ENCODE data around the gene ABI3.
"Not testable (repeated sequence)": the region's sequence is repeated elsewhere in the genome, so short reads cannot be mapped to it uniquely, and the experiment has no call there.

Gene ABI3

GRCh38 chr17:49210158-49211029, at the start of gene ABI3, which contains the start of gene GNGT2:
Gene ABI3, plus strand, starts transcription at chr17:49210707. Its CDS starts 18 bp downstream, at chr17:49210725.
Gene GNGT2, minus strand, starts transcription at chr17:49210574. Its CDS starts 3,152 bp downstream, at chr17:49207422.
- DNase-seq (ENCODE audit: low spot score), result no peak

- no peak for DNase-seq (ENCODE audit: low spot score)
These were observed 47.6 kb upstream of the ABI3 start for GRCh38 chr17:49162866-49163265.

DNA sequence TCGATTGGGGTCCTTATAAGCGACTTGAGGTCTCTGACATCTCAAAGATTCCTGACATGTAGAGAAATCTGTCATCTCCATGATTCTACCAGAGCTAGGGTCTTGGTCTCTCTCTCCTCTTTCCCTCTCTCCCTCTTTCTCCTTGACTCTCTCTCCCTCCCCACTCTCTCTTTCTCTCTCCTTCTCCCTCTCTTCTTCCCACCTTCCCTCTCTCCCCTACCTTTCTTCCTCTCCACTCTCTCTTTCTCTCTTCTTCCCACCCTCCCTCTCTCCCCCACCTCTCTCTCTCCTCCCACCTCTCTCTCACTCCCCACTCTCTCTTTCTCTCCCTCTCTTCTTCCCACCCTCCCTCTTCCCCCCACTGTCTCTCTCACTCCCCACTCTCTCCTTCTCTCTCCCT, 45.4 kb upstream of the ABI3 start:
- no peak for DNase-seq (ENCODE audit: low spot score)

DNA sequence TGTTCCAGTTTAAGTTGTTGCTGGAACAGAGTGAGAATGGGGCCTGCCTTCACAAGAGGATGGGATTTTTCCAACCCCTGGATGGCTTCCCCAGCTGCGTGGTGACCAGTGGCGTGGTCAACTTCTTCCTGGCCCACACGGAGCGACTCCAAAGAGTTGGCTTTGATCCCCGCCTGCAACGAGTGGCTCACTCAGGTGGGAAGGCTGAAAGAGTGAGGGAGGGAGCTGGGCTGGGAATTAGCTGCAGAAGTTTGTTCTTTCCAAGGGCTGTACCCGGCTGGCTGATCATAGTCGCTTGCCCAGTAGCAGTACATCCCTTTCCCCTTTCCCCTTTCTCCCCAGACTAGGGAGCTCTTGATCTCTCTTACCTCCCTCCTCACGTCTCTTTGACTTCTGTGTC, 41.8 kb upstream of the ABI3 start:
- no peak for DNase-seq (ENCODE audit: low spot score)

- DNase-seq (ENCODE audit: low spot score), result no peak
These were observed 40.3 kb upstream of the ABI3 start for GRCh38 chr17:49170216-49170615.

DNA sequence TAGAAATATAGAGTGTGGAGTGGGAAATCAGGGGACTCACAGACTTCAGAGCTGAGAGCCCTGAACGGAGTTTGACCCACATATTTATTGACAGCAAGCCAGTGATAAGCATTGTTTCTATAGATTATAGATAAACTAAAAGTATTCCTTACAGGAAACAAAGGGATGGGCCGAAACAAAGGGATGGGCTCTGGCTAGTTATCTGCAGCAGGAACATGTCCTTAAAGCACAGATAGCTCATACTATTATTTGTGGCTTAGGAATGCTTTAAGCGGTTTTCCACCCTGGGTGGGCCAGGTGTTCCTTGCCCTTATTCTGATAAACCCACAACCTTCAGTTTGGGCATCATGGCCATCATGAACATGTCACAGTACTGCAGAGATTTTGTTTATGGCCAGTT, 39.8 kb upstream of the ABI3 start:
- DNase-seq (ENCODE audit: low spot score), result not testable (repeated sequence)

DNA sequence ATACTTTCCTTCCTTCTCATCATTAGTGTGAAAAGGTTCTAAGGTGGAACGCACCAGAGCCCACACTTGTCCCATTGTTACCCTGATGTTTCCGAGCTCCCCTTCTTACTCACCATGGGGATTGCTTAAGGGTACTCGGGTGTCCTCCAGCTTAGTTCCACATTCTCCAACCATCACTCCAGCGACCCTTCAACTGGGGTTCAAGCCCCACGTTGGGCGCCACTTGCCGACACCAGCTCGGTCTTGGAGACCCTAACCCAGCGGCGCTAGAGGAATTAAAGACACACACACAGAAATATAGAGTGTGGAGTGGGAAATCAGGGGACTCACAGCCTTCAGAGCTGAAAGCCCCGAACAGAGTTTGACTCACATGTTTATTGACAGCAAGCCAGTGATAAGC, 34.5 kb upstream of the ABI3 start:
- not testable (repeated sequence) for DNase-seq (ENCODE audit: low spot score)

GRCh38 chr17:49180303-49180702, 30.2 kb upstream of the ABI3 start:
- DNase-seq (ENCODE audit: low spot score), result peak; percentile 67

DNA sequence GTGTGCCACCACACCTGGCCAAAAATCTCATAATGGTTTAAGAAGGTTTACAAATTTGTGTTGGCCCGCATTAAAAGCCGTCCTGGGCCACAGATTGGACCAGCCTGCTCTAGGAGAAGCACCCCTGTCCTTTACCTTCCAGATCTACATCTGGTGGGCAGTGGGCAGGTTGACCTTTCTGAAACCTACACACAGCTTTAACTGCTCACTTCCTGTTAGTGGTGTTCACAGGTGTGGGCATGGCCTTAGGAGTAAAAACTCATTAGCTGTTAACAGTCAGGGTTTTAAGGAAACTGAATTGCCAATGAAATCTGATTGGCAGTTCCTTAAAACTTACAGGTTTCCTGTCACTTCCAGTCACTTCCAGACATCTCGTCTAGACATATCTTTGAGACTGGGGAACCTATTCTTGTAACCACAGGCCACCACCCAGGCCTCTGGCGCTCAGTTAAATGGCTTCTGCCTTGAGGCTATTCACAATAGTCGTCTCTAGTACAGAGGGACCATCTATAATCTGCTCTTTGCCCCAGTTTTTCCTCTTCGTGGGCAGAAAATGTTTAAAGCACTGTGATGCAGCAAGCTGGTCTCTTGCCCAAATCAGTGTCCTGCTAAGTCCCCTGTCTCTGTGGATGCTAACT, 29.4 kb upstream of the ABI3 start:
- no peak for DNase-seq (ENCODE audit: low spot score)

- DNase-seq (ENCODE audit: low spot score), result no peak
These were observed 27.2 kb upstream of the ABI3 start for GRCh38 chr17:49183341-49183740.

GRCh38 chr17:49183801-49184200, 26.7 kb upstream of the ABI3 start:
- no peak for DNase-seq (ENCODE audit: low spot score)

GRCh38 chr17:49184522-49184921, 26.0 kb upstream of the ABI3 start:
- not testable (repeated sequence) for DNase-seq (ENCODE audit: low spot score)

GRCh38 chr17:49185381-49185780, 25.1 kb upstream of the ABI3 start:
- DNase-seq (ENCODE audit: low spot score), result not testable (repeated sequence)

DNA sequence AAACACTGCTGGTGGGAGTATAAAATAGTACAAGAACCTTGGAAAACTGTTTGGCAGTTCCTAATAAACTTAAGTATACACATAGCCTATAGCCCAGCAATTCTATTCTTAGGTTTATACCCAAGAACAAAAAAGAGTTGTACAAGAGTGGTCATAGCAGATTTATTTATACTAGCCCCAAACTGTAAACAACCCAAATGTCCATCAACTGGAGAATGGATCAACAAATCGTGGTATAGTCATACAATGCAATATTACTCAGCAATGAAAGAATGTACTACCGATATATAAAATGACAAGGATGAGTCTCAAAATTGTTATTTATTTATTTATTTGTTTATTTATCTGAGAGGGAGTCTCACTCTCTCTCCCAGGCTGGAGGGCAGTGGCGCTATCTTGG, 23.2 kb upstream of the ABI3 start:
- no peak for DNase-seq (ENCODE audit: low spot score)

DNA sequence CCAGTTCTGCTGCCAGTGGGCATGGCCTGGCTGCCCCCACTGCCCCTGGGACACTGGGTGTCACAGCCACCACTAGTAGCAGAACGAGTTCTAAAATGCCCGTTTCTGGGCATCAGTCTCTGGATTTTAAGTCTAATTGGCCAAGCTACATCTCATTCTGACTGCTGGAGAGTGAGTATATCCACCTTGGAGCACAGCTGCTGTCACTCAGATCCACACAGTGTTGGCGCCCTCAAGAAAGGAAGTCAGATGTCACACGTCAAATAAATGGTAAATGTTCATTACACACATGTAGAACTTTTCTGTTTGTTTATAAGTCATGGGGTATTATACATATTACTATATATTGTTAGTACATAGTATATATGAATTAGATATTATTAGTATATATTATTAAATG, 19.6 kb upstream of the ABI3 start:
- no peak for DNase-seq (ENCODE audit: low spot score)

DNA sequence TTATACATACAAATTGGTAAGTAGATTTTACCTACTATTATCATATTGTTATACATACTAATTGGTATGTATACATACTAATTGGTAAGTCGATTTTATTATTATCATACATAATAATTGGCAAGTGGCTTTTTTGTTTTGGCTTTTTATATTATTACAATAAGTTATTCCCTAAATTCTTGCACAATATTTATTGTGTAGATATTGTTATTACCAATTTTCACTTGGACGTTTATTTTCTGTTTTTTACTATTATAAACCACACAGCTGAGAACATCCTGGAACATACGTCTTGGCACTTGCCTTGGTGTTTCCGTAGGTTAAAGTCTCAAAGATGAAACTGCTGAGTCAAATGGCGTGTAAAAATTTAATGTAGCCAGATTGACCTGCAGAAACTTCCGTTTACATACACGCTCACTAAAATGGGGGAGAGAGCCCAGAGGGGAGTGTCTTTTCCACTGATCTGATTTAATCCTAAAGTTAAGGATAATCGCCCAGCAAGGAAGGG, 19.0 kb upstream of the ABI3 start:
- DNase-seq (ENCODE audit: low spot score), result no peak

GRCh38 chr17:49191917-49192741, 18.4 kb upstream of the ABI3 start:
- DNase-seq (ENCODE audit: low spot score), result peak; percentile 90

GRCh38 chr17:49193513-49194296, 16.8 kb upstream of the ABI3 start:
- DNase-seq (ENCODE audit: low spot score), result peak; percentile 30

- no peak for DNase-seq (ENCODE audit: low spot score)
These were observed 16.3 kb upstream of the ABI3 start for GRCh38 chr17:49194297-49194607.

- DNase-seq (ENCODE audit: low spot score), result no peak
These were observed 14.8 kb upstream of the ABI3 start for GRCh38 chr17:49195751-49196150.

DNA sequence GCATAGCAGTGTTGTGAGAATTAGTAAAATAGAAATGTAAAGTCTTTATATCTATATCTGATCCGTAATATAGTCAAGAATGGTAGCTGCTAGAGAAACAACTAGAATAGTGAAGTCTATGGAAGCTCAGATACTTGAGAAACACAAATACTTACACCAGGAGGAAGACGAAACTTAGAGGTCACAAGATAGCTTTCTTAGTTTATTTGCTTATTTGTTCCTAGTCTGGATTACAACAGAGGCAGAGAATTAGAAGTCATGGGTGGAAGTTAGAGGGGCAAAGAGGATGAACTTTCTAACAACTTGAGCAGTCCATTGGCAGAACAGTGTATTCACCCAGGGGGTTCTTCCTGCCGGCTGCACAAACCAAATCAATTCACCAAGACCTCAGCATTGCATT, 14.0 kb upstream of the ABI3 start:
- no peak for DNase-seq (ENCODE audit: low spot score)
